ENCODE measurements around the gene HSD11B1L.
"Not testable (repeated sequence)": the region's sequence is repeated elsewhere in the genome, so short reads cannot be mapped to it uniquely, and the experiment has no call there.

The HSD11B1L gene

GRCh38 chr19:5703819-5704818 is 23.3 kb downstream of the HSD11B1L start:
- DNase-seq = no peak

- no peak for DNase-seq
These were observed 24.7 kb downstream of the HSD11B1L start for GRCh38 chr19:5705552-5705951.

GRCh38 chr19:5706876-5707573 is 26.2 kb downstream of the HSD11B1L start:
- DNase-seq = no peak

- DNase-seq = no peak
These were observed 27.0 kb downstream of the HSD11B1L start for GRCh38 chr19:5707576-5708575.

- no peak for DNase-seq
These were observed 30.2 kb downstream of the HSD11B1L start for GRCh38 chr19:5711025-5711424.

GRCh38 chr19:5711713-5712161 is 30.9 kb downstream of the HSD11B1L start:
- no peak for DNase-seq

GRCh38 chr19:5713228-5713627 is 32.4 kb downstream of the HSD11B1L start:
- DNase-seq = no peak

GRCh38 chr19:5714816-5715215 is 34.0 kb downstream of the HSD11B1L start:
- DNase-seq = no peak

- DNase-seq = no peak
These were observed 36.5 kb downstream of the HSD11B1L start for GRCh38 chr19:5717215-5717935.

- DNase-seq = no peak
These were observed 37.3 kb downstream of the HSD11B1L start for GRCh38 chr19:5718037-5718578.

GRCh38 chr19:5718579-5719273 is 37.9 kb downstream of the HSD11B1L start:
- DNase-seq = no peak

- peak; percentile 4 for DNase-seq
These were observed 38.6 kb downstream of the HSD11B1L start for GRCh38 chr19:5719274-5719960.

- peak; percentile 99 for DNase-seq
These were observed 39.3 kb downstream of the HSD11B1L start, which contains the start of the genes CATSPERD and LONP1 for GRCh38 chr19:5719961-5720790. CATSPERD (plus strand) TSS chr19:5720637; CDS start chr19:5720738, 101 bp downstream. LONP1 (minus strand) TSS chr19:5720146; CDS start chr19:5720132, 14 bp downstream.

- no peak for DNase-seq
These were observed 46.7 kb downstream of the HSD11B1L start for GRCh38 chr19:5727453-5728050.

- DNase-seq = not testable (repeated sequence)
These were observed 52.3 kb downstream of the HSD11B1L start for GRCh38 chr19:5733172-5733571.
